ENCODE data around the gene JMJD6. TPM values are rescaled to one million over a fixed set of nuclear protein-coding genes. Genes with fewer than 3 reads are reported as not detected.
"Not testable (repeated sequence)": the region's sequence is repeated elsewhere in the genome, so short reads cannot be mapped to it uniquely, and the experiment has no call there.

Gene JMJD6
- total RNA-seq, 1 experiment from 2014 or later, result 47.6 TPM

- intact Hi-C loops (cut with micrococcal nuclease), result no loop called here
- H3K4me2 ChIP-seq (ENCODE audit: low read length), result no peak overlapping the region
- peaks cover 0 to 24% of the 10 kb centered on the region in 2 experiments; a peak in 1 of 4 replicates for H3K36me3 ChIP-seq (ENCODE audit: control insufficient read depth in 1 of 2, insufficient read depth in 2 of 2, low read length in 2 of 2)
- ChIA-PET RAD21 (ENCODE audit: low non-redundant PET in 1 of 2, low total read pairs in 2 of 2, uncharacterized antibody in 2 of 2, unreplicated experiment in 2 of 2) (no interaction called here), POLR2A (interaction anchor here (1.3 kb wide), 1 partner anchor 10 kb away, joined by 6 read pairs; the partner anchor contains the start of genes MFSD11 and SRSF2), CTCF (no interaction called here)
- H3K9me2 ChIP-seq (ENCODE audit: insufficient read depth), result no peaks in the 10 kb centered on the region
- H3K4me1 ChIP-seq (ENCODE audit: control insufficient read depth in 1 of 2, insufficient read depth in 2 of 2, low read length in 2 of 2), result peaks cover 0 to 15% of the 10 kb centered on the region in 2 experiments; a peak in 2 of 4 replicates
- H3K4me3 ChIP-seq (replicated peaks in 1 of 2; ENCODE audit: low read depth in 1 of 2, low read length in 2 of 2), result no peak overlapping the region
- H3K9ac ChIP-seq (ENCODE audit: low read length), result no peak overlapping the region
- no peaks in the 10 kb centered on the region for H4K20me1 ChIP-seq (ENCODE audit: insufficient read depth)
- BruUV-seq (replicated peaks), result no TSS peak
- no peak for ATAC-seq
- H3K79me2 ChIP-seq (ENCODE audit: insufficient read depth, low read length), result no peaks in the 10 kb centered on the region
- H3K27ac ChIP-seq (ENCODE audit: low read depth, low read length), result no peak overlapping the region
- peaks cover 0 to 2% of the 10 kb centered on the region in 2 experiments; a peak in 1 of 4 replicates for H3K9me3 ChIP-seq (ENCODE audit: control insufficient read depth in 1 of 2, insufficient read depth in 1 of 2, low read depth in 1 of 2, low read length in 2 of 2)
- TF ChIP-seq SRF (IDR thresholded peaks at IDR 0.05; ENCODE audit: low read depth), result no peak
- TF ChIP-seq ATF3 (IDR thresholded peaks at IDR 0.05), result no peak
- no peak for TF ChIP-seq EGR1 (IDR thresholded peaks at IDR 0.05; ENCODE audit: low read depth)
- TF ChIP-seq SIN3A (IDR thresholded peaks at IDR 0.05; ENCODE audit: low read depth), result no peak
- no peak for TF ChIP-seq RAD21 (IDR thresholded peaks at IDR 0.05; ENCODE audit: low read depth)
- H3K27me3 ChIP-seq (ENCODE audit: insufficient read depth, low read length), result no peaks in the 10 kb centered on the region
- DNase-seq (ENCODE audit: low read depth, low spot score), result no peak
- H2AFZ ChIP-seq (ENCODE audit: low read depth, low read length, poor library complexity, severe bottlenecking), result no peak overlapping the region
Measured at GRCh38 chr17:76747716-76748363, 21.4 kb upstream of the JMJD6 start.

- DNase-seq (ENCODE audit: low read depth, low spot score); RAD21 ChIA-PET (ENCODE audit: low non-redundant PET in 1 of 2, low total read pairs in 2 of 2, uncharacterized antibody in 2 of 2, unreplicated experiment in 2 of 2); H3K9ac ChIP-seq (ENCODE audit: low read length); H3K4me3 ChIP-seq (replicated peaks in 1 of 2; ENCODE audit: low read depth in 1 of 2, low read length in 2 of 2); H3K27ac ChIP-seq (ENCODE audit: low read depth, low read length); CTCF ChIA-PET; BruUV-seq (replicated peaks); H3K9me3 ChIP-seq (ENCODE audit: control insufficient read depth in 1 of 2, insufficient read depth in 1 of 2, low read depth in 1 of 2, low read length in 2 of 2); H2AFZ ChIP-seq (ENCODE audit: low read depth, low read length, poor library complexity, severe bottlenecking); H4K20me1 ChIP-seq (ENCODE audit: insufficient read depth); H3K27me3 ChIP-seq (ENCODE audit: insufficient read depth, low read length); H3K79me2 ChIP-seq (ENCODE audit: insufficient read depth, low read length); H3K9me2 ChIP-seq (ENCODE audit: insufficient read depth): not testable (repeated sequence)
- Histone ChIP-seq H3K4me2 (ENCODE audit: low read length) (peak overlapping the region; percentile 17; the same call in 1 of the 2 replicates), H3K36me3 (ENCODE audit: control insufficient read depth in 1 of 2, insufficient read depth in 2 of 2, low read length in 2 of 2) (peaks cover 2 to 24% of the 10 kb centered on the region in 2 experiments; a peak in 1 of 4 replicates), H3K4me1 (ENCODE audit: control insufficient read depth in 1 of 2, insufficient read depth in 2 of 2, low read length in 2 of 2) (peaks cover 0 to 12% of the 10 kb centered on the region in 2 experiments; a peak in 2 of 4 replicates)
- intact Hi-C loops (cut with micrococcal nuclease), result loop anchor here (2.0 kb wide), 1 partner anchor 23 kb away; no protein-coding TSS in a partner anchor
- peak; percentile 31; the same call in 1 of the 2 replicates for TF ChIP-seq FOSL1 (IDR thresholded peaks at IDR 0.05; ENCODE audit: low read depth)
- peak; percentile 55 for ATAC-seq
- POLR2A ChIA-PET, result interaction anchor here (0.6 to 1.3 kb wide), 2 partner anchors 8 to 14 kb away, joined by 3 to 4 read pairs; partner anchors contain the start of gene MFSD11
Measured at GRCh38 chr17:76745785-76746184, 19.4 kb upstream of the JMJD6 start.
